ENCODE results near the gene FNDC1. TPM values are rescaled to one million over a fixed set of nuclear protein-coding genes. Genes with fewer than 3 reads are reported as not detected.

The FNDC1 gene
- total and polyA plus RNA-seq, 2 donors (not counting 1 experiment from before 2014, with no cell fraction given): not detected

DNA sequence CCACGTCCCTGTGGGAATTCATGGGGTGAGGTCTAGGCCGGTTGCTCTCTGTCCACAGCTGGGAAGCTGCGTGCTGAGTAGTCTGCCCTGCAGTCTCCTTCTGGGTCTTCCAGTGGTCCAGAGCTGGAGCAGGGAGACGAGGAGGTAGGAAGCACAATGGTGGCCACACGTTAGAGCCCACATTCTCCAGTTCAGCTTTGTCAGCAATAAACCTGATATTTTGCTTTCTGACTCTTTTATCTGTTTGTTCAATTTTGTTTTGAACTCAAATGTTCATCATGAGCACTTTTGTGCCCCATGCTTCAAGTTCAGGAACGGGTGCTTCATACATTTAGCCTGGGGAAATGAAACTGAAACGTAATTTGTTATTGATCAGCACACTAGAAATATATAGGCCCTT is 21.3 kb downstream of the FNDC1 start:
- 96% methylated on average over 5 of the region's 7 CpGs for WGBS (ENCODE audit: insufficient coverage)
- H3K27ac Mint-ChIP-seq: no peak overlapping the region
- Histone ChIP-seq H3K9me3 (ENCODE audit: control extremely low read depth in 1 of 3, control insufficient read depth in 2 of 3, insufficient read depth in 1 of 3, low read length in 2 of 3) (peaks cover 0 to 14% (median 6%) of the 10 kb centered on the region in 3 donors), H3K27me3 (replicated peaks in 1 of 4; ENCODE audit: control extremely low read depth in 1 of 4, control insufficient read depth in 3 of 4, insufficient read depth in 4 of 4, low read length in 3 of 4) (peaks cover 0 to 7% (median 0%) of the 10 kb centered on the region in 4 experiments), H3K36me3 (replicated peaks in 1 of 2; ENCODE audit: control extremely low read depth in 1 of 2, control insufficient read depth in 1 of 2, extremely low read depth in 1 of 2, insufficient read depth in 2 of 2, low read length in 1 of 2) (no peaks in the 10 kb centered on the region), H2AFZ (ENCODE audit: insufficient read depth, low read depth, low read length, poor library complexity, severe bottlenecking) (peak overlapping the region; percentile 30), H3K4me3 (ENCODE audit: control extremely low read depth in 1 of 5, extremely low read depth in 1 of 5, insufficient read depth in 1 of 5, low read depth in 2 of 5, low read length in 4 of 5) (no peak overlapping the region), H4K20me1 (ENCODE audit: control insufficient read depth, insufficient read depth, low read length, poor library complexity, severe bottlenecking) (no peaks in the 10 kb centered on the region), H3K4me1 (ENCODE audit: control insufficient read depth in 2 of 2, insufficient read depth in 2 of 2, low read length in 2 of 2) (peaks cover 7 to 11% of the 10 kb centered on the region in 2 donors), H3K4me2 (replicated peaks; ENCODE audit: low read depth, low read length, poor library complexity, severe bottlenecking) (no peak overlapping the region), H3K27ac (ENCODE audit: low read length in 2 of 2) (no peak overlapping the region), H3K9ac (ENCODE audit: low read length) (no peak overlapping the region), H3K79me2 (ENCODE audit: control insufficient read depth, insufficient read depth, low read length) (no peaks in the 10 kb centered on the region)
- POLR2A ChIA-PET: no interaction called here
- peaks cover 21% of the 10 kb centered on the region for H3K4me1 Mint-ChIP-seq
- DNase-seq: no peak
- CTCF ChIA-PET: interaction anchor here (1.4 kb wide), 1 partner anchor 16 kb away, joined by 4 read pairs; no protein-coding TSS in a partner anchor
- no peaks in the 10 kb centered on the region for H3K9me3 Mint-ChIP-seq (ENCODE audit: insufficient read depth)
- intact Hi-C loops (cut with micrococcal nuclease): no loop called here
- TF ChIP-seq EZH2 (IDR thresholded peaks at IDR 0.05; ENCODE audit: borderline replicate concordance, insufficient read depth, low read depth, low read length, poor library complexity, severe bottlenecking): no peak
- TF ChIP-seq, protein P1, sequence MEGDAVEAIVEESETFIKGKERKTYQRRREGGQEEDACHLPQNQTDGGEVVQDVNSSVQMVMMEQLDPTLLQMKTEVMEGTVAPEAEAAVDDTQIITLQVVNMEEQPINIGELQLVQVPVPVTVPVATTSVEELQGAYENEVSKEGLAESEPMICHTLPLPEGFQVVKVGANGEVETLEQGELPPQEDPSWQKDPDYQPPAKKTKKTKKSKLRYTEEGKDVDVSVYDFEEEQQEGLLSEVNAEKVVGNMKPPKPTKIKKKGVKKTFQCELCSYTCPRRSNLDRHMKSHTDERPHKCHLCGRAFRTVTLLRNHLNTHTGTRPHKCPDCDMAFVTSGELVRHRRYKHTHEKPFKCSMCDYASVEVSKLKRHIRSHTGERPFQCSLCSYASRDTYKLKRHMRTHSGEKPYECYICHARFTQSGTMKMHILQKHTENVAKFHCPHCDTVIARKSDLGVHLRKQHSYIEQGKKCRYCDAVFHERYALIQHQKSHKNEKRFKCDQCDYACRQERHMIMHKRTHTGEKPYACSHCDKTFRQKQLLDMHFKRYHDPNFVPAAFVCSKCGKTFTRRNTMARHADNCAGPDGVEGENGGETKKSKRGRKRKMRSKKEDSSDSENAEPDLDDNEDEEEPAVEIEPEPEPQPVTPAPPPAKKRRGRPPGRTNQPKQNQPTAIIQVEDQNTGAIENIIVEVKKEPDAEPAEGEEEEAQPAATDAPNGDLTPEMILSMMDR (IDR thresholded peaks at IDR 0.05): no peak
- peak overlapping the region; percentile 20 for H3K4me3 Mint-ChIP-seq
- ATAC-seq (ENCODE audit: low read depth): no peak
- H3K27me3 Mint-ChIP-seq: peaks cover 8% of the 10 kb centered on the region

DNA sequence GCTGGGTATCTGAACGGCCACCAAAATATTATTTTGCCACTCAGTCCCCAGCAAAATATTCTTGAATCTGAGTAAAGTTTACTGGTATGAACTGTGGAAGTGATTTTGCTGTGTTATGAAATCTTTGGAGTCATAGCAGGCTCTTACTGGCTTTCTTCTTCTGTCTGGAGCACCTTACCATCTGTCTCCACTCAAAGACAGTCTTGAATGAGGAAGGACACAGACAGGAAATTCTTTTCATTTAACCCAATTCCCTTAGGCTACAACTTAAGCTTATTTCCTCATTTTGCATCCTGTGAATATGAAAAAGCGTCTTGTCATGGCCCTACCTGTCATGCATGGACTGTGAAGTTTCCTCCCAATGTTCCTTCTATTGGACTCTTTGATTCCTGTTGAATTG is 24.7 kb downstream of the FNDC1 start:
- no peak overlapping the region for H3K27ac Mint-ChIP-seq
- POLR2A ChIA-PET: no interaction called here
- Histone ChIP-seq H3K9ac (ENCODE audit: low read length) (no peak overlapping the region), H4K20me1 (ENCODE audit: control insufficient read depth, insufficient read depth, low read length, poor library complexity, severe bottlenecking) (no peaks in the 10 kb centered on the region), H3K27ac (ENCODE audit: low read length in 2 of 2) (no peak overlapping the region), H3K4me3 (ENCODE audit: control extremely low read depth in 1 of 5, extremely low read depth in 1 of 5, insufficient read depth in 1 of 5, low read depth in 2 of 5, low read length in 4 of 5) (no peak overlapping the region), H3K79me2 (ENCODE audit: control insufficient read depth, insufficient read depth, low read length) (no peaks in the 10 kb centered on the region), H3K9me3 (ENCODE audit: control extremely low read depth in 1 of 3, control insufficient read depth in 2 of 3, insufficient read depth in 1 of 3, low read length in 2 of 3) (peaks cover 0 to 6% (median 0%) of the 10 kb centered on the region in 3 donors), H3K27me3 (replicated peaks in 1 of 4; ENCODE audit: control extremely low read depth in 1 of 4, control insufficient read depth in 3 of 4, insufficient read depth in 4 of 4, low read length in 3 of 4) (no peaks in the 10 kb centered on the region), H2AFZ (ENCODE audit: insufficient read depth, low read depth, low read length, poor library complexity, severe bottlenecking) (no peak overlapping the region), H3K4me2 (replicated peaks; ENCODE audit: low read depth, low read length, poor library complexity, severe bottlenecking) (peak overlapping the region; percentile 1), H3K4me1 (ENCODE audit: control insufficient read depth in 2 of 2, insufficient read depth in 2 of 2, low read length in 2 of 2) (peaks cover 7 to 11% of the 10 kb centered on the region in 2 donors), H3K36me3 (replicated peaks in 1 of 2; ENCODE audit: control extremely low read depth in 1 of 2, control insufficient read depth in 1 of 2, extremely low read depth in 1 of 2, insufficient read depth in 2 of 2, low read length in 1 of 2) (no peaks in the 10 kb centered on the region)
- ATAC-seq (ENCODE audit: low read depth) (no peak), DNase-seq (no peak)
- no peak for TF ChIP-seq EZH2 (IDR thresholded peaks at IDR 0.05; ENCODE audit: borderline replicate concordance, insufficient read depth, low read depth, low read length, poor library complexity, severe bottlenecking)
- TF ChIP-seq, protein P1 (IDR thresholded peaks at IDR 0.05): no peak
- no peaks in the 10 kb centered on the region for H3K9me3 Mint-ChIP-seq (ENCODE audit: insufficient read depth)
- no peak overlapping the region for H3K4me3 Mint-ChIP-seq
- no peaks in the 10 kb centered on the region for H3K27me3 Mint-ChIP-seq
- CTCF ChIA-PET: no interaction called here
- peaks cover 23% of the 10 kb centered on the region for H3K4me1 Mint-ChIP-seq
- intact Hi-C loops (cut with micrococcal nuclease): no loop called here
- WGBS (ENCODE audit: insufficient coverage): no CpG with 5 or more reads among the region's 2 CpGs

All from B cell (primary cell).